Fibroblast of lung (primary cell): ENCODE results near the gene NOG.

ENCODE experiments used
- EZH2 ChIP-seq: IDR thresholded peaks from 2 replicates; pipeline ENCODE4 v1.5.1; 2012; ENCODE audit warnings: low read length, control low read depth, mild to moderate bottlenecking; ENCODE audit errors: missing control alignments
- TF ChIP-seq, protein P1 (sequence below), 2 donors: IDR thresholded peaks in 1 of 2; conservative IDR thresholded peaks in 1 of 2; 1 replicate in 1 of 2; 2 replicates in 1 of 2; pipeline ENCODE4 v1.5.1; 2011 to 2012; ENCODE audit warnings: low read length in 2 of 2, control low read depth in 1 of 2, inconsistent platforms in 1 of 2, low read depth in 1 of 2, mild to moderate bottlenecking in 1 of 2

DNA sequence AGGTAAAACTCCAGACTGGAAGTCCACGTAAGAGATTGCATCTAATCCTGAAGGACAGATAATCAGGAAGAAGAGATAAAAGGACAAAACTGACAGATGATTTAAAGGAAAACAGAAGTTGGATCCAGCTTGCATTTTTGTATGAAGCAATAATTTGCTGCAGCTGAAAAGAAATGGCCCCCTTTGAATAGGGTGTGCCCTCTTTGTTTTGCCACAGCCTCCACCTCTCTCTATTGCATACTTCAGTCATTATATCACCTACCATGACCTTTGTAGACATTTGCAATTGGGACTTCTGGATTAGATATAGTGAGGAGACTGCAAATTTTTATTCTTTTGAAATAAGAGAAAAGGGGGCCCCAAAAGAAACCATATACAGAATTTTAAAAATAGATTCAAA lies 8.1 kb downstream of the NOG start:
- TF ChIP-seq, protein P1, sequence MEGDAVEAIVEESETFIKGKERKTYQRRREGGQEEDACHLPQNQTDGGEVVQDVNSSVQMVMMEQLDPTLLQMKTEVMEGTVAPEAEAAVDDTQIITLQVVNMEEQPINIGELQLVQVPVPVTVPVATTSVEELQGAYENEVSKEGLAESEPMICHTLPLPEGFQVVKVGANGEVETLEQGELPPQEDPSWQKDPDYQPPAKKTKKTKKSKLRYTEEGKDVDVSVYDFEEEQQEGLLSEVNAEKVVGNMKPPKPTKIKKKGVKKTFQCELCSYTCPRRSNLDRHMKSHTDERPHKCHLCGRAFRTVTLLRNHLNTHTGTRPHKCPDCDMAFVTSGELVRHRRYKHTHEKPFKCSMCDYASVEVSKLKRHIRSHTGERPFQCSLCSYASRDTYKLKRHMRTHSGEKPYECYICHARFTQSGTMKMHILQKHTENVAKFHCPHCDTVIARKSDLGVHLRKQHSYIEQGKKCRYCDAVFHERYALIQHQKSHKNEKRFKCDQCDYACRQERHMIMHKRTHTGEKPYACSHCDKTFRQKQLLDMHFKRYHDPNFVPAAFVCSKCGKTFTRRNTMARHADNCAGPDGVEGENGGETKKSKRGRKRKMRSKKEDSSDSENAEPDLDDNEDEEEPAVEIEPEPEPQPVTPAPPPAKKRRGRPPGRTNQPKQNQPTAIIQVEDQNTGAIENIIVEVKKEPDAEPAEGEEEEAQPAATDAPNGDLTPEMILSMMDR (conservative IDR thresholded peaks at IDR 0.05 in 1 of 2, IDR thresholded peaks at IDR 0.05 in 1 of 2; ENCODE audit: low read depth in 1 of 2, low read length in 2 of 2), result no peak
- TF ChIP-seq EZH2, result no peak
